Stomach (tissue), 9 donors: ENCODE measurements around the gene SLC29A3. TPM values are rescaled to one million over a fixed set of nuclear protein-coding genes. Genes with fewer than 3 reads are reported as not detected.
"Not testable (repeated sequence)": the region's sequence is repeated elsewhere in the genome, so short reads cannot be mapped to it uniquely, and the experiment has no call there.

Experiments
- DNase-seq, 2 donors: peaks; one replicate each; pipeline versions ENCODE4 v3.0.0 to v3.0.0-alpha.2; 2013 to 2019
- H3K27ac ChIP-seq, 5 donors: fragments of 200-600 bp in 4 of 5; sonication (generic) in 4 of 5; one replicate each; pipeline ENCODE4 v1.5.1; 2013 to 2019; ENCODE audit warnings: mild to moderate bottlenecking in 1 of 5, moderate library complexity in 1 of 5
- H3K27me3 ChIP-seq, 3 donors: fragments of 200-600 bp; sonication (generic); one replicate each; pipeline ENCODE4 v1.5.1; 2017 to 2019; ENCODE audit warnings: mixed run types in 1 of 3
- H3K36me3 ChIP-seq, 4 donors: fragments of 200-600 bp; sonication (generic); 1 replicate in 3 of 4; 2 replicates in 1 of 4; pipeline ENCODE4 v1.5.1; 2016 to 2019
- H3K4me1 ChIP-seq, 4 donors: fragments of 200-600 bp; sonication (generic); one replicate each; pipeline ENCODE4 v1.5.1; 2016 to 2019
- H3K4me3 ChIP-seq, 4 donors: fragments of 200-600 bp; sonication (generic) in 3 of 4; one replicate each; pipeline ENCODE4 v1.5.1; 2016 to 2019; ENCODE audit warnings: mild to moderate bottlenecking in 1 of 4
- H3K9me3 ChIP-seq, 4 donors: fragments of 200-600 bp; sonication (generic); one replicate each; pipeline ENCODE4 v1.5.1; 2016 to 2019
- EP300 ChIP-seq: sonication (generic); formaldehyde crosslinking; IDR thresholded peaks from one replicate; pipeline ENCODE4 v1.6.1; 2017; ENCODE audit warnings: antibody characterized with exemption
- POLR2A ChIP-seq, 4 donors: fragments of 450-650 bp; IDR thresholded peaks; one replicate each; pipeline ENCODE4 v1.6.1; 2016; ENCODE audit warnings: antibody characterized with exemption in 4 of 4, control low read depth in 2 of 4, mild to moderate bottlenecking in 1 of 4, moderate library complexity in 1 of 4
- POLR2AphosphoS5 ChIP-seq, 3 donors: sonication (generic); formaldehyde crosslinking; IDR thresholded peaks; one replicate each; pipeline ENCODE4 v1.6.1; 2016; ENCODE audit warnings: antibody characterized with exemption in 3 of 3
- WGBS, 5 donors: extraction: QIAGEN DNeasy Blood & Tissue Kit in 3 of 5; methylation state at CpG; one replicate each; pipeline versions ENCODE4 v1.1.5 to v1.1.7; 2013 to 2018; 5-methylcytosine and 5-hydroxymethylcytosine counted together
- intact Hi-C: fragments of 100-400 bp; cut with DNase I; formaldehyde crosslinking; loops from one replicate; pipeline ENCODE4 v1.15.1; 2023; ENCODE audit warnings: low total_unique reads
- polyA plus RNA-seq, 3 donors: library from polyadenylated mRNA; stranded (reverse); fragments of 200-250 nt; gene quantifications; one replicate each; pipeline ENCODE4 v1.2.3, GENCODE V29; 2013
- total RNA-seq, 5 donors: library from RNA; depleted of rRNA; stranded (reverse); fragments of >200 nt; gene quantifications; one replicate each; pipeline versions ENCODE4 v1.1.0 to v1.2.3, GENCODE V29; 2014 to 2016
- TF ChIP-seq, protein P1 (sequence below), 7 experiments: fragments of 450-650 bp in 4 of 7; fragments of 200-600 bp in 3 of 7; sonication (generic) in 3 of 7; IDR thresholded peaks; one replicate each; pipeline ENCODE4 v1.5.1; 2016 to 2019; ENCODE audit warnings: antibody characterized with exemption in 7 of 7, control low read depth in 2 of 7, mild to moderate bottlenecking in 1 of 7
- donor health status: healthy with polysubstance abuse.
- donor health status: Bipolar disorder and iron deficiency.
- donor health status: healthy.

SLC29A3 gene
- total and polyA plus RNA-seq, 8 donors: 2.8 to 23.7 (median 4.2) TPM; not detected in 2

DNA sequence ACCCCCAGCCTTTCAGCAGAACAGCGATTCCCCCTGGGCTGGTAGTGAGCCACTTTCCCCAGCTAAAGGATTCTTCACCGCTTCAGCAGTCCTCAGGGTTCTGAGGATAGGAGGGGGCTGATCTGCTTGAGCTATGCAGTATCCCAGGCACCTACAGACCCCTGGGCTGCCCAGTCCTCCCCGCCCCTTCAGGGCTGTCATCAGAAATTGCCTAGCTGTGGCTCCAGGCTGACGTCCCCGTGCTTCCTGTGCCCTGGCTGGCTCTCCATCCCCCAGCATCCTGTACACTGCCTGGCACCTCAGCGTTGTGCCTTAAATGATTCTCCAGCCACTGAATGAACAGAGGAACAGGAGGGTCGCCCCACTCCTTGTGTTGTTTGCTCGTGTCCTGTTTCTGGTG, 39.2 kb downstream of the SLC29A3 start:
- 85 to 93% (median 89%) methylated on average over 8 of the region's 8 CpGs for WGBS, 5 donors
- intact Hi-C loops: no loop called here
- Histone ChIP-seq H3K9me3 (no peaks in the 10 kb centered on the region), H3K4me3 (no peak overlapping the region), H3K36me3 (peaks cover 19 to 91% (median 85%) of the 10 kb centered on the region in 4 donors), H3K27ac (no peak overlapping the region), H3K27me3 (no peaks in the 10 kb centered on the region), H3K4me1 (no peaks in the 10 kb centered on the region)
- DNase-seq: no peak
- TF ChIP-seq, protein P1, sequence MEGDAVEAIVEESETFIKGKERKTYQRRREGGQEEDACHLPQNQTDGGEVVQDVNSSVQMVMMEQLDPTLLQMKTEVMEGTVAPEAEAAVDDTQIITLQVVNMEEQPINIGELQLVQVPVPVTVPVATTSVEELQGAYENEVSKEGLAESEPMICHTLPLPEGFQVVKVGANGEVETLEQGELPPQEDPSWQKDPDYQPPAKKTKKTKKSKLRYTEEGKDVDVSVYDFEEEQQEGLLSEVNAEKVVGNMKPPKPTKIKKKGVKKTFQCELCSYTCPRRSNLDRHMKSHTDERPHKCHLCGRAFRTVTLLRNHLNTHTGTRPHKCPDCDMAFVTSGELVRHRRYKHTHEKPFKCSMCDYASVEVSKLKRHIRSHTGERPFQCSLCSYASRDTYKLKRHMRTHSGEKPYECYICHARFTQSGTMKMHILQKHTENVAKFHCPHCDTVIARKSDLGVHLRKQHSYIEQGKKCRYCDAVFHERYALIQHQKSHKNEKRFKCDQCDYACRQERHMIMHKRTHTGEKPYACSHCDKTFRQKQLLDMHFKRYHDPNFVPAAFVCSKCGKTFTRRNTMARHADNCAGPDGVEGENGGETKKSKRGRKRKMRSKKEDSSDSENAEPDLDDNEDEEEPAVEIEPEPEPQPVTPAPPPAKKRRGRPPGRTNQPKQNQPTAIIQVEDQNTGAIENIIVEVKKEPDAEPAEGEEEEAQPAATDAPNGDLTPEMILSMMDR (IDR thresholded peaks at IDR 0.05): no peak
- TF ChIP-seq POLR2A (IDR thresholded peaks at IDR 0.05): no peak
- no peak for TF ChIP-seq EP300
- TF ChIP-seq POLR2AphosphoS5 (IDR thresholded peaks at IDR 0.05): no peak

DNA sequence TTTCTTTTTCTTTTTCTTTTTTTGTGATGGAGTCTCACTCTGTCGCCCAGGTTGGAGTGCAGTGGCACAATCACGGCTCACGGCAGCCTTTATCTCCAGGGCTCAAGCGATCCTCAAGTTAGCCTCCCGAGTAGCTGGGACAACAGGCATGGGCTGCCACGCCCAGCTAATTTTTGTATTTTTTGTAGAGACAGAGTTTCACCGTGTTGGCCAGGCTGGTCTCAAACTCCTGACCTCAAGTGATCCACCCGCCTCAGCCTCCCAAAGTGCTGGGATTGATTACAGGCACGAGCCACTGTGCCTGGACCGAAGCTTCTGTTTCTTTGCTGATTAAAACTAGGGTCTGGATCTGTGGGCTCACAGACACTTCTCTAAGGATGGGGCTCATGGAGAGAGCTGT, 39.8 kb downstream of the SLC29A3 start:
- H3K4me3 ChIP-seq, intact Hi-C loops, DNase-seq, H3K9me3 ChIP-seq, H3K27me3 ChIP-seq, H3K4me1 ChIP-seq: not testable (repeated sequence)
- Histone ChIP-seq H3K27ac (peak overlapping the region in 2 of 5 donors; percentile 5 to 20), H3K36me3 (peaks cover 19 to 90% (median 81%) of the 10 kb centered on the region in 4 donors)
- WGBS, 5 donors: 82 to 93% (median 88%) methylated on average over 10 of the region's 10 CpGs

DNA sequence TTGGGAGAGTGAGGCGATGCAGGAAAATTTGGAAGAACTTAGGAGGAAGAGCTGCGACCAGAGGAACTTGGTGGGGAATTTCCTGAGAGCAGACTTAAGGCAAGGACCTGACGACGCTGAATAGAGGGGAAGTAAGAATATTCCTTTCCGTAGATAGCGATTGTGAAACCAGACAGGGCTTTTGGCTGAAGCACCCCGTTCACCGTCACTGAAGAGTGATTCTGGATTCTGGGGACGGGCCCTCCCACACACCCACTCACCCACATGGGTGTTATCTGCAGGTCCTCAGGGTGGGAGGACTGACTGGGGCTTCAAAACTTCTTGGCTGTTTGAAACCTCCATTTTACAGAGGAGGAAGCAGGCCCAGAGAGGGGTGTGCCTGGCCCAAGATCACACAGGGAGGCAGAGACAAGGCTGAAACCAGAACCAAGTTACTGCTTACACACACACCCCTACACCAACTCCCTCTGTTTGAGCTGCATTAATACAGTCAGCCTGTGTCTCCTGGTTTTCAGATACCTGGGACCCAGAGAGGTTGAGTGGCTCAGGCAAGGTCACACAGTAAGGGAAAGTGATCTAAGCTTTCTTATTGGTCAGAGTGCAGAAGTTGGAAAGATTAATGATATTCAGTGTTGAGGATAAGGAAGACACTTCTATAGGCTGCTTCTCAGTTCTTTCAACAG, 40.4 kb downstream of the SLC29A3 start:
- Histone ChIP-seq H3K27me3 (no peaks in the 10 kb centered on the region), H3K9me3 (no peaks in the 10 kb centered on the region), H3K36me3 (peaks cover 19 to 90% (median 80%) of the 10 kb centered on the region in 4 donors), H3K4me1 (no peaks in the 10 kb centered on the region), H3K4me3 (no peak overlapping the region), H3K27ac (peak overlapping the region in 1 of 5 donors; percentile 8)
- DNase-seq: peak in 1 of 2 donors; percentile 57
- TF ChIP-seq POLR2A (IDR thresholded peaks at IDR 0.05) (no peak), EP300 (no peak), POLR2AphosphoS5 (IDR thresholded peaks at IDR 0.05) (no peak)
- TF ChIP-seq, protein P1 (IDR thresholded peaks at IDR 0.05): no peak
- 52 to 74% (median 69%) methylated on average over 9 of the region's 9 CpGs for WGBS, 5 donors
- intact Hi-C loops: no loop called here

DNA sequence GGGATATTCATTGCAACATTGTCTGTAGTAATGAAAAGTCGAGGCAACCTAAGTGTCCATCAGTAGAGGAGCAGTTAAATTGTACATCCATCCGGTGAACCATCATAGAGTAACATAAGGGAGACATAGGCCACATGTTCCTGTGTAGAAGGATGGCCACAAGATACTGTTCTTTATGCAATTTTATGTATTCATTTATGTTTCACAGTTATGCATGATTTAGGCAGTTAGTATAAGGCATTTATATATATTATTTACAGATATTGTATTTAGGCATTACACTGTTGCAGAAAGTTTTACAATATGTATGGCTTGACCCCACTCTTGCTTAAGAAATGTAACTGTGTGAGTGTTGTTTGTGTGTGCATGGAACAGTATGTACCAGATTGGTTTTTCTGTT, 41.7 kb downstream of the SLC29A3 start:
- WGBS, 5 donors: 90 to 96% (median 91%) methylated on average over 2 of the region's 2 CpGs
- intact Hi-C loops: no loop called here
- H3K36me3 ChIP-seq: peaks cover 19 to 80% (median 73%) of the 10 kb centered on the region in 4 donors

More for the DNA sequence above, 41.7 kb downstream of the SLC29A3 start:
- H3K27me3 ChIP-seq: no peaks in the 10 kb centered on the region
- no peaks in the 10 kb centered on the region for H3K4me1 ChIP-seq
- H3K9me3 ChIP-seq: no peaks in the 10 kb centered on the region
- no peak for TF ChIP-seq POLR2AphosphoS5 (IDR thresholded peaks at IDR 0.05)
- TF ChIP-seq, protein P1 (IDR thresholded peaks at IDR 0.05): no peak
- no peak for TF ChIP-seq POLR2A (IDR thresholded peaks at IDR 0.05)
- no peak for TF ChIP-seq EP300
- no peak overlapping the region for H3K27ac ChIP-seq
- H3K4me3 ChIP-seq: no peak overlapping the region
- no peak for DNase-seq
